MG63 (cell line): ENCODE data around the gene RPS14. TPM values are rescaled to one million over a fixed set of nuclear protein-coding genes. Genes with fewer than 3 reads are reported as not detected.
"Not testable (repeated sequence)": the region's sequence is repeated elsewhere in the genome, so short reads cannot be mapped to it uniquely, and the experiment has no call there.

Experiments used
- DNase-seq: peaks from one replicate; pipeline ENCODE4 v3.0.0-alpha.2; 2020
- H3K27me3 ChIP-seq: fragments of 250-450 bp; sonication (Bioruptor Pico); 2 replicates; pipeline ENCODE4 v1.5.1; 2020; ENCODE audit warnings: mild to moderate bottlenecking, moderate library complexity
- H3K36me3 ChIP-seq: fragments of 250-450 bp; sonication (Bioruptor Pico); 2 replicates; pipeline ENCODE4 v1.5.1; 2020; ENCODE audit warnings: mild to moderate bottlenecking, moderate library complexity
- H3K4me3 ChIP-seq: fragments of 250-450 bp; sonication (Bioruptor Pico); 2 replicates; pipeline ENCODE4 v1.5.1; 2020; ENCODE audit warnings: mild to moderate bottlenecking, moderate library complexity
- H3K9me3 ChIP-seq: fragments of 250-450 bp; sonication (Bioruptor Pico); 2 replicates; pipeline ENCODE4 v1.5.1; 2020; ENCODE audit warnings: mild to moderate bottlenecking, moderate library complexity
- total RNA-seq: library from RNA; depleted of rRNA; stranded (reverse); fragments of >200 nt; shearing (Covaris generic); gene quantifications from 2 replicates; pipeline ENCODE4 v1.2.3, GENCODE V29; 2014; ENCODE audit warnings: low replicate concordance

Gene RPS14
- total RNA-seq, 1 experiment from 2014 or later: 6,735 TPM

- H3K9me3 ChIP-seq: no peaks in the 10 kb centered on the region; the same call in 1 of the 2 replicates
- no peaks in the 10 kb centered on the region for H3K27me3 ChIP-seq
- DNase-seq: peak; percentile 93
- H3K4me3 ChIP-seq: peak overlapping the region; percentile 99
- peaks cover 43% of the 10 kb centered on the region for H3K36me3 ChIP-seq
These were observed 37.1 kb upstream of the RPS14 start for GRCh38 chr5:150486402-150487198.

GRCh38 chr5:150485693-150486401 is 36.3 kb upstream of the RPS14 start:
- H3K36me3 ChIP-seq: peaks cover 36% of the 10 kb centered on the region

GRCh38 chr5:150484964-150485692 is 35.6 kb upstream of the RPS14 start:
- DNase-seq: no peak
- peak overlapping the region; percentile 99 for H3K4me3 ChIP-seq

More at GRCh38 chr5:150485693-150486401, 36.3 kb upstream of the RPS14 start:
- H3K9me3 ChIP-seq: no peaks in the 10 kb centered on the region; the same call in 1 of the 2 replicates
- H3K27me3 ChIP-seq: no peaks in the 10 kb centered on the region
- peak overlapping the region; percentile 99 for H3K4me3 ChIP-seq
- peak; percentile 90 for DNase-seq

GRCh38 chr5:150481972-150482406 is 32.5 kb upstream of the RPS14 start:
- DNase-seq: no peak

More at GRCh38 chr5:150484964-150485692, 35.6 kb upstream of the RPS14 start:
- Histone ChIP-seq H3K27me3 (no peaks in the 10 kb centered on the region), H3K36me3 (peaks cover 29% of the 10 kb centered on the region), H3K9me3 (no peaks in the 10 kb centered on the region; the same call in 1 of the 2 replicates)

GRCh38 chr5:150481708-150481965 is 32.1 kb upstream of the RPS14 start:
- H3K36me3 ChIP-seq: peaks cover 1% of the 10 kb centered on the region
- DNase-seq: no peak
- no peaks in the 10 kb centered on the region for H3K27me3 ChIP-seq
- no peak overlapping the region for H3K4me3 ChIP-seq
- no peaks in the 10 kb centered on the region for H3K9me3 ChIP-seq

More at GRCh38 chr5:150481972-150482406, 32.5 kb upstream of the RPS14 start:
- Histone ChIP-seq H3K4me3 (no peak overlapping the region), H3K36me3 (peaks cover 5% of the 10 kb centered on the region), H3K9me3 (no peaks in the 10 kb centered on the region; the same call in 1 of the 2 replicates), H3K27me3 (no peaks in the 10 kb centered on the region)

GRCh38 chr5:150479416-150479815 is 29.9 kb upstream of the RPS14 start:
- no peaks in the 10 kb centered on the region for H3K27me3 ChIP-seq
- H3K4me3 ChIP-seq: no peak overlapping the region
- DNase-seq: no peak
- no peaks in the 10 kb centered on the region for H3K36me3 ChIP-seq
- no peaks in the 10 kb centered on the region for H3K9me3 ChIP-seq

GRCh38 chr5:150476568-150476967 is 27.0 kb upstream of the RPS14 start:
- H3K4me3 ChIP-seq, H3K9me3 ChIP-seq, DNase-seq, H3K27me3 ChIP-seq, H3K36me3 ChIP-seq: not testable (repeated sequence)

- no peak overlapping the region for H3K4me3 ChIP-seq
- no peaks in the 10 kb centered on the region for H3K9me3 ChIP-seq
- H3K36me3 ChIP-seq: no peaks in the 10 kb centered on the region
- no peaks in the 10 kb centered on the region for H3K27me3 ChIP-seq
- peak; percentile 80 for DNase-seq
These were observed 24.3 kb upstream of the RPS14 start for GRCh38 chr5:150473673-150474358.

- DNase-seq: peak; percentile 93
These were observed 20.4 kb upstream of the RPS14 start for GRCh38 chr5:150469718-150470469.

GRCh38 chr5:150468206-150468605 is 18.7 kb upstream of the RPS14 start:
- H3K27me3 ChIP-seq: no peaks in the 10 kb centered on the region
- no peaks in the 10 kb centered on the region for H3K9me3 ChIP-seq
- no peaks in the 10 kb centered on the region for H3K36me3 ChIP-seq
- H3K4me3 ChIP-seq: no peak overlapping the region
- DNase-seq: no peak

More at GRCh38 chr5:150469718-150470469, 20.4 kb upstream of the RPS14 start:
- Histone ChIP-seq H3K27me3 (no peaks in the 10 kb centered on the region), H3K36me3 (no peaks in the 10 kb centered on the region), H3K9me3 (no peaks in the 10 kb centered on the region), H3K4me3 (no peak overlapping the region)

- Histone ChIP-seq H3K36me3 (no peaks in the 10 kb centered on the region), H3K4me3 (no peak overlapping the region), H3K9me3 (no peaks in the 10 kb centered on the region), H3K27me3 (no peaks in the 10 kb centered on the region)
- no peak for DNase-seq
These were observed 16.4 kb upstream of the RPS14 start for GRCh38 chr5:150465927-150466326.

- no peak overlapping the region for H3K4me3 ChIP-seq
- H3K36me3 ChIP-seq: no peaks in the 10 kb centered on the region
- H3K27me3 ChIP-seq: no peaks in the 10 kb centered on the region
- DNase-seq: peak; percentile 88
- no peaks in the 10 kb centered on the region for H3K9me3 ChIP-seq
These were observed 15.0 kb upstream of the RPS14 start for GRCh38 chr5:150464554-150465012.

GRCh38 chr5:150461231-150461630 is 11.7 kb upstream of the RPS14 start:
- no peak for DNase-seq
- no peaks in the 10 kb centered on the region for H3K9me3 ChIP-seq
- H3K4me3 ChIP-seq: no peak overlapping the region
- H3K27me3 ChIP-seq: no peaks in the 10 kb centered on the region
- H3K36me3 ChIP-seq: no peaks in the 10 kb centered on the region; the same call in 1 of the 2 replicates

- Histone ChIP-seq H3K4me3 (no peak overlapping the region), H3K27me3 (no peaks in the 10 kb centered on the region)
- no peak for DNase-seq
These were observed 11.2 kb upstream of the RPS14 start for GRCh38 chr5:150460781-150461180.

GRCh38 chr5:150458802-150459557 is 9.4 kb upstream of the RPS14 start:
- no peaks in the 10 kb centered on the region; the same call in 1 of the 2 replicates for H3K36me3 ChIP-seq
- H3K4me3 ChIP-seq: no peak overlapping the region
- H3K27me3 ChIP-seq: no peaks in the 10 kb centered on the region
- H3K9me3 ChIP-seq: no peaks in the 10 kb centered on the region
- DNase-seq: peak; percentile 90

More at GRCh38 chr5:150460781-150461180, 11.2 kb upstream of the RPS14 start:
- no peaks in the 10 kb centered on the region; the same call in 1 of the 2 replicates for H3K36me3 ChIP-seq
- no peaks in the 10 kb centered on the region for H3K9me3 ChIP-seq
